Esophagus (tissue), 2 donors: ENCODE results near the gene TCF19. TPM values are rescaled to one million over a fixed set of nuclear protein-coding genes. Genes with fewer than 3 reads are reported as not detected.
"Not testable (repeated sequence)": the region's sequence is repeated elsewhere in the genome, so short reads cannot be mapped to it uniquely, and the experiment has no call there.

Experiments used
- H3K27ac ChIP-seq, 2 donors: one replicate each; pipeline ENCODE4 v1.5.1; 2013; ENCODE audit warnings: low read depth in 2 of 2, mild to moderate bottlenecking in 2 of 2, inconsistent platforms in 1 of 2, low read length in 1 of 2, moderate library complexity in 1 of 2
- H3K27me3 ChIP-seq, 2 donors: one replicate each; pipeline ENCODE4 v1.6.1; 2013; ENCODE audit warnings: low read length in 2 of 2, control low read depth in 1 of 2, mild to moderate bottlenecking in 1 of 2; ENCODE audit not compliant: insufficient read depth in 2 of 2, control insufficient read depth in 1 of 2
- H3K36me3 ChIP-seq, 2 donors: one replicate each; pipeline ENCODE4 v1.6.1; 2013; ENCODE audit warnings: low read length in 1 of 2; ENCODE audit not compliant: control insufficient read depth in 2 of 2, insufficient read depth in 2 of 2
- H3K4me1 ChIP-seq, 2 donors: one replicate each; pipeline ENCODE4 v1.6.1; 2013; ENCODE audit warnings: low read length in 1 of 2; ENCODE audit not compliant: control insufficient read depth in 2 of 2, insufficient read depth in 2 of 2
- H3K4me3 ChIP-seq, 2 donors: one replicate each; pipeline ENCODE4 v1.5.1; 2013; ENCODE audit warnings: low read length in 2 of 2, mild to moderate bottlenecking in 2 of 2, low read depth in 1 of 2, moderate library complexity in 1 of 2
- H3K9me3 ChIP-seq, 2 donors: one replicate each; pipeline ENCODE4 v1.6.1; 2013; ENCODE audit warnings: mild to moderate bottlenecking in 2 of 2, low read depth in 1 of 2, low read length in 1 of 2, moderate library complexity in 1 of 2; ENCODE audit not compliant: control insufficient read depth in 2 of 2, insufficient read depth in 1 of 2
- WGBS, 2 donors: extraction: QIAGEN DNeasy Blood & Tissue Kit; methylation state at CpG; one replicate each; pipeline ENCODE4 v1.1.7; 2013; 5-methylcytosine and 5-hydroxymethylcytosine counted together
- polyA plus RNA-seq, 2 donors: library from polyadenylated mRNA; stranded (reverse); fragments of 200-250 nt; gene quantifications; one replicate each; pipeline ENCODE4 v1.2.3, GENCODE V29; 2013
- donor health status: healthy with polysubstance abuse.
- donor health status: Bipolar disorder and iron deficiency.

TCF19 gene
- polyA plus RNA-seq, 2 donors: 10.3 to 11.0 TPM

DNA sequence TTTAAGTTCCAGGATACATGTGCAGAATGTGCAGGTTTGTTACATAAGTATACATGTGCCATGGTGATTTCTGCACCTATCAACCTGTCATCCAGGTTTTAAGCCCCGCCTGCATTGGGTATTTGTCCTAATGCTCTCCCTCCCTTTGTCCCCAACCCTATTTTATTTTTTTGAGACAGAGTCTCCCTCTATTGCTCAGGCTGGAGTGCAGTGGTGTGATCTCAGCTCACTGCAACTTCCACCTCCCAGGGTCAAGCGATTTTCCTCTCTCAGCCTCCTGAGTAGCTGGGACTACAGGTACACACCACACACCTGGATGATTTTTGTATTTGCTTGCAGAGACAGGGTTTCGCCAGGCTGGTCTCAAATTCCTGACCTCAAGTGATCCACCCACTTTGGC, 30.8 kb downstream of the TCF19 start:
- H3K4me3 ChIP-seq, H3K4me1 ChIP-seq, H3K27ac ChIP-seq, H3K9me3 ChIP-seq, H3K36me3 ChIP-seq, H3K27me3 ChIP-seq: not testable (repeated sequence)
- 81 to 86% methylated on average over 3 of the region's 3 CpGs for WGBS, 2 donors

DNA sequence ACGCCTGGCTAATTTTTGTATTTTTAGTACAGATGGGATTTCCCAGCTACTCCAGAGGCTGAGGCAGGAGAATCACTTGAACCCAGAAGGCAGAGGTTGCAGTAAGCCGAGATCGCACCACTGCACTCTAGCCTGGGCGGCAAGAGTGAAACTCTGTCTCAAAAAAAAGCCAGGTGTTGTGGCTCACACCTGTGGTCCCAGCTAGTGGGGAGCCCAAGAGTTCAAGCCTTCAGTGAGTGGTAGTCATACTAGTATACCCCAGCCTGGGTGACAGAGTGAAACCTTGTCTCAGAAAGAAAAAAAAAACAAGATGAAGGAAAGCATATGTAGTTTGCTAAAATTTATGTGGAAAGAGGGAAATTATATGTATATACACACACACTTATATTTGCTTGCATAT, 32.1 kb downstream of the TCF19 start:
- Histone ChIP-seq H3K27ac (no peak overlapping the region), H3K4me1 (peaks cover 0 to 4% of the 10 kb centered on the region in 2 donors), H3K9me3 (no peaks in the 10 kb centered on the region), H3K4me3 (no peak overlapping the region), H3K36me3 (no peaks in the 10 kb centered on the region), H3K27me3 (no peaks in the 10 kb centered on the region)
- WGBS, 2 donors: 86 to 89% methylated on average over 4 of the region's 4 CpGs

DNA sequence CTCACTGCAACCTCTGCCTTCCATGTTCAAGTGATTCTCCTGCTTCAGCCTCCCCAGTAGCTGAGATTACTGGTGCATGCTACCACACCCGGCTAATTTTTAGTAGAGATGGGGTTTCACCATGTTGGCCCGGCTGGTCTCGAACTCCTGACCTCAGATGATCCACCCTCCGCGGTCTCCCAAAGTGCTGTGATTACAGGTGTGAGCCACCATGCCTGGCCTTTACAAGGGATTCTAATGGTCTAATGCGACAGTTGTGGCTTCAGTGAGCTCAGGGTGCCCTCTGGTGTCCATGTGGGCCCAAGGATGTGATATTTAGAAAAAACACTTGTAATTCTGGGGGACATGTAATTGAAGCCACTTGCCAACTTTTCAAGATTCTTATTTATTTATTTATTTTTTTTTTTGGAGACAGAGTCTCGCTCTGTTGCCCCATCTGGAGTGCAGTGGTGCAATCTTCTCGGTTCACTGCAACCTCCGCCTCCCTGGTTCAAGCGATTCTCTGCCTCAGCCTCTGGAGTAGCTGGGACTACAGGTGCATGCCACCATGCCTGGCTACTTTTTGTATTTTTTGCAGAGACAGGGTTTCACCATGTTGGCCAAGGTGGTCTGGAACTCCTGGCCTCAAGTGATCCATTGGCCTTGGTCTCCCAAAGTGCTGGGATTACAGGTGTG, 34.2 kb downstream of the TCF19 start:
- WGBS, 2 donors: 55 to 65% methylated on average over 10 of the region's 10 CpGs
- not testable (repeated sequence) for H3K27ac ChIP-seq, H3K4me1 ChIP-seq, H3K36me3 ChIP-seq, H3K4me3 ChIP-seq, H3K9me3 ChIP-seq, H3K27me3 ChIP-seq

GRCh38 chr6:31193206-31193605, 34.8 kb downstream of the TCF19 start:
- no peaks in the 10 kb centered on the region for H3K9me3 ChIP-seq
- H3K4me1 ChIP-seq: no peaks in the 10 kb centered on the region
- H3K4me3 ChIP-seq: no peak overlapping the region
- H3K36me3 ChIP-seq: no peaks in the 10 kb centered on the region
- 78 to 85% methylated on average over 8 of the region's 8 CpGs for WGBS, 2 donors
- H3K27ac ChIP-seq: no peak overlapping the region
- no peaks in the 10 kb centered on the region for H3K27me3 ChIP-seq

- Histone ChIP-seq H3K36me3 (no peaks in the 10 kb centered on the region), H3K4me1 (no peaks in the 10 kb centered on the region), H3K9me3 (no peaks in the 10 kb centered on the region), H3K27me3 (no peaks in the 10 kb centered on the region), H3K4me3 (no peak overlapping the region), H3K27ac (no peak overlapping the region)
- 68 to 69% methylated on average over 6 of the region's 6 CpGs for WGBS, 2 donors
Measured at GRCh38 chr6:31194061-31194834, 35.9 kb downstream of the TCF19 start.

GRCh38 chr6:31195308-31195979, 37.1 kb downstream of the TCF19 start:
- H3K27me3 ChIP-seq, H3K9me3 ChIP-seq, H3K27ac ChIP-seq, H3K4me1 ChIP-seq, H3K36me3 ChIP-seq, H3K4me3 ChIP-seq: not testable (repeated sequence)
- WGBS, 2 donors: 93 to 94% methylated on average over 37 to 41 of the region's 41 CpGs

DNA sequence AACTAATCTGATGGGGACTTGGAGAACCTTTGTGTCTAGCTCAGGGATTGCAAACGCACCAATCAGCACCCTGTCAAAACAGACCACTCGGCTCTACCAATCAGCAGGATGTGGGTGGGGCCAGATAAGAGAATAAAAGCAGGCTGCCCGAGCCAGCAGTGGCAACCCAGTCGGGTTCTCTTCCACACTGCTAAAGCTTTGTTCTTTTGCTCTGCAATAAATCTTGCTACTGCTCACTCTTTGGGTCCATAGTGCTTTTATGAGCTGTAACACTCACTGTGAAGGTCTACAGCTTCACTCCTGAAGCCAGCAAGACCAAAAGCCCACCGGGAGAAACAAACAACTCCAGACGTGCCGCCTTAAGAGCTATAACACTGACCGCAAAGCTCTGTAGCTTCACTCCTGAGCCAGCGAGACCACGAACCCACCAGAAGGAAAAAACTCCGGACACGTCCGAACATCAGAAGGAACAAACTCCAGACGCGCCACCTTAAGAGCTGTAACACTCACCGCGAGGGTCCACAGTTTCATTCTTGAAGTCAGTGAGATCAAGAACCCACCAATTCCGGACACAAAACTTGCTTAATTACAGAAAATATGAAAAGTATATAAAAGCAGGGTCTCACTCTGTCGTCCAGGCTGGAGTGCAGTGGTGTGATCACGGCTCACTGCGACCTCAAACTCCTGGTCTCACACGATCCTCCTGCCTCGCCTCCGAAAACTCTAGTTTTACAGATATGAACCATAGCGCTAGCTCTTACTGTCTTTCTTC, 38.0 kb downstream of the TCF19 start:
- H3K4me3 ChIP-seq: peak overlapping the region in 1 of 2 donors; percentile 59
- not testable (repeated sequence) for H3K9me3 ChIP-seq, H3K27me3 ChIP-seq, H3K36me3 ChIP-seq, H3K4me1 ChIP-seq
- 79 to 80% methylated on average over 25 of the region's 25 CpGs for WGBS, 2 donors
- H3K27ac ChIP-seq: peak overlapping the region; percentile 94

DNA sequence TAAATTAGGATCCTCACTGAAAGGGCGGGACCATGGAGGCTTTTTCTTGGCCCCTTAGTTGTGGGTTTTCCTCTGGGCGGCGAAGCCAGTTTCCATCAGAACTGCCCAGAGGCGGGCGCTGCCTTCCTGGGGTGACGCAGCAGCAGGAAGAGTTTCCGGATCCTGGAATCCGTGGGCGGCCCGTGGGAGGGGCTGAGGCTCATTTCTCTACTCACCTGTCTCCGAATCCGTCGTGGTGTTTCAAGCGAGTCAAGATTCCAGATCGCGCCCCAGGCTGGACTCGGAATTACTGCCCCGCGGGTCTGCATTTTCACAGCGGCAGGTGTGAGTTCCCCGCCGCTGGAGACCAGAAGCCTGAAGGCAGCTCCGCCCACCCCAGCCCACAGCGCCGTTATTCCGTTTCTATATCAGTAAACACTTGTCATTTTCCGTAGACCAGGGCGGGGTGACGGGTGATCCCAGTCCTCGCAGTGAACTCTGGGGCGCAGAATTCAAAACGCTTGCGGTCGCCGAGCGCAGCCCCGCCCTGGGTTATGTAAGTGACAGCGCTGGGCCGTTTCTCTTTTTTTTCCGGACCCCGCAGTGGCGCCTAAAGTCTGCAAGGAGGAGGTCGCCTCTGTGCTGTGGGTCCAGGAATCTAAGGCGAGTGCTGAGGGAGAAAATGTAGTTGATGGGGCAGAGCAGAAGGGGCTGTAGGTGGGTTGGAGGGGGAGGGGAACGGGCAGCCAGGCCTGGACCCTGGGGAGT, 39.3 kb downstream of the TCF19 start:
- Histone ChIP-seq H3K4me1 (peaks cover 3% of the 10 kb centered on the region in 2 donors), H3K4me3 (peak overlapping the region; percentile 41 to 59), H3K27ac (peak overlapping the region; percentile 94), H3K36me3 (no peaks in the 10 kb centered on the region), H3K9me3 (peaks cover 0 to 3% of the 10 kb centered on the region in 2 donors), H3K27me3 (no peaks in the 10 kb centered on the region)
- 0% methylated on average over 43 to 45 of the region's 45 CpGs for WGBS, 2 donors

DNA sequence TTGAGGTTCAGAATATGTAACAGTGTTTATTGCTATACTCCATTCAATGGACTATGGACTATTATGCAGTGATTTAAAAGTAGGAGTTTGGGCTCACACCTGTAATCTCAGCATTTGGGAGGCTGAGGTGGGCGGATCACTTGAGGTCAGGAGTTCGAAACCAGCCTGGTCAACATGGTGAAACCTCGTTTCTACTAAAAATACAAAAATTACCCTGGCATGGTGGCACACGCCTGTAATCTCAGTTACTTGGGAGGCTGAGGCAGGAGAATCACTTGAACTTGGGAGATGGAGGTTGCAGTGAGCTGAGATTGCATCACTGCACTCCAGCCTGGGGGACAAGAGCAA, 40.7 kb downstream of the TCF19 start:
- not testable (repeated sequence) for H3K9me3 ChIP-seq, H3K4me3 ChIP-seq, H3K36me3 ChIP-seq, H3K27me3 ChIP-seq, H3K27ac ChIP-seq, H3K4me1 ChIP-seq
- WGBS, 2 donors: 73 to 82% methylated on average over 4 of the region's 4 CpGs
